Type B pancreatic cell (in vitro differentiated cells): ENCODE results near the gene LIPT1. TPM values are rescaled to one million over a fixed set of nuclear protein-coding genes. Genes with fewer than 3 reads are reported as not detected.

Source experiments
- DNase-seq: peaks from one replicate; pipeline ENCODE4 v3.0.0; 2021; ENCODE audit warnings: mixed read lengths; ENCODE audit not compliant: unreplicated experiment; ENCODE audit errors: extremely low spot score
- H3K27ac Mint-ChIP-seq: 2 replicates; pipeline ENCODE4 v1.8.0; 2021; ENCODE audit warnings: mild to moderate bottlenecking, mixed read lengths
- H3K27me3 Mint-ChIP-seq: 2 replicates; pipeline ENCODE4 v1.8.0; 2021; ENCODE audit warnings: mixed read lengths
- H3K36me3 Mint-ChIP-seq: 2 replicates; pipeline ENCODE4 v1.8.0; 2021; ENCODE audit warnings: mixed read lengths
- H3K4me1 Mint-ChIP-seq: one replicate; pipeline ENCODE4 v1.8.0; 2021; ENCODE audit warnings: mixed read lengths; ENCODE audit not compliant: unreplicated experiment
- H3K4me3 Mint-ChIP-seq: 2 replicates; pipeline ENCODE4 v1.8.0; 2021; ENCODE audit warnings: mild to moderate bottlenecking, mixed read lengths
- H3K9me3 Mint-ChIP-seq: 2 replicates; pipeline ENCODE4 v1.8.0; 2021; ENCODE audit warnings: mixed read lengths
- CTCF ChIP-seq: fragments of 200-600 bp; sonication (generic); conservative IDR thresholded peaks from 2 replicates; pipeline ENCODE4 v1.5.0; 2021; ENCODE audit warnings: antibody characterized with exemption, mild to moderate bottlenecking
- total RNA-seq: library from RNA; stranded (reverse); gene quantifications from 2 replicates; pipeline ENCODE4 v1.2.1, GENCODE V29; 2021; ENCODE audit warnings: low replicate concordance

LIPT1 gene
- total RNA-seq, 1 donor from 2014 or later, result 5.3 TPM

- Mint-ChIP-seq H3K4me1 (peaks cover 18% of the 10 kb centered on the region), H3K36me3 (peaks cover 12% of the 10 kb centered on the region), H3K9me3 (no peaks in the 10 kb centered on the region), H3K4me3 (no peak overlapping the region), H3K27me3 (no peaks in the 10 kb centered on the region), H3K27ac (no peak overlapping the region)
- TF ChIP-seq CTCF, result no peak
- DNase-seq, result no peak
Observed at GRCh38 chr2:99158599-99158998, 3.8 kb downstream of the LIPT1 start.

- Mint-ChIP-seq H3K27me3 (no peaks in the 10 kb centered on the region), H3K4me1 (peaks cover 16% of the 10 kb centered on the region), H3K9me3 (no peaks in the 10 kb centered on the region), H3K27ac (no peak overlapping the region), H3K36me3 (peaks cover 12% of the 10 kb centered on the region), H3K4me3 (no peak overlapping the region)
- DNase-seq, result no peak
- TF ChIP-seq CTCF, result no peak
Observed at GRCh38 chr2:99159594-99159993, 4.8 kb downstream of the LIPT1 start.

- Mint-ChIP-seq H3K27ac (no peak overlapping the region), H3K36me3 (peaks cover 5% of the 10 kb centered on the region), H3K4me3 (no peak overlapping the region), H3K4me1 (no peaks in the 10 kb centered on the region), H3K27me3 (no peaks in the 10 kb centered on the region), H3K9me3 (no peaks in the 10 kb centered on the region)
- no peak for TF ChIP-seq CTCF
- DNase-seq, result no peak
Observed at GRCh38 chr2:99166218-99166617, 11.5 kb downstream of the LIPT1 start.

- H3K4me3 Mint-ChIP-seq, result no peak overlapping the region
- no peaks in the 10 kb centered on the region for H3K9me3 Mint-ChIP-seq
- DNase-seq, result no peak
- H3K27me3 Mint-ChIP-seq, result no peaks in the 10 kb centered on the region
- TF ChIP-seq CTCF, result no peak
- H3K4me1 Mint-ChIP-seq, result no peaks in the 10 kb centered on the region
- H3K36me3 Mint-ChIP-seq, result peaks cover 5% of the 10 kb centered on the region
- no peak overlapping the region for H3K27ac Mint-ChIP-seq
Observed at GRCh38 chr2:99169534-99169933, 14.8 kb downstream of the LIPT1 start.

- no peak overlapping the region for H3K4me3 Mint-ChIP-seq
- no peak overlapping the region for H3K27ac Mint-ChIP-seq
- H3K4me1 Mint-ChIP-seq, result no peaks in the 10 kb centered on the region
- H3K36me3 Mint-ChIP-seq, result peaks cover 5% of the 10 kb centered on the region
- no peaks in the 10 kb centered on the region for H3K27me3 Mint-ChIP-seq
- no peak for TF ChIP-seq CTCF
- H3K9me3 Mint-ChIP-seq, result no peaks in the 10 kb centered on the region
- DNase-seq, result no peak
Observed at GRCh38 chr2:99171377-99172140, 16.8 kb downstream of the LIPT1 start.
